NCI-H2196 (cell line): ENCODE measurements around the gene TRAK2.
"Not testable (repeated sequence)": the region's sequence is repeated elsewhere in the genome, so short reads cannot be mapped to it uniquely, and the experiment has no call there.

Experiments used
- DNase-seq: peaks from one replicate; lab custom pipeline; 2025; ENCODE audit not compliant: unreplicated experiment; lab: John Stamatoyannopoulos, UW

Gene TRAK2

GRCh38 chr2:201451292-201452057 lies at the start of gene TRAK2, which contains the start of gene STRADB:
Gene TRAK2 (minus strand): TSS chr2:201451458. CDS start chr2:201420507, 30,951 bp downstream.
Gene STRADB (plus strand): TSS chr2:201451740. CDS start chr2:201454841, 3,101 bp downstream.
- peak; percentile 94 for DNase-seq

GRCh38 chr2:201500534-201500933 lies 49.3 kb upstream of the TRAK2 start:
- no peak for DNase-seq

GRCh38 chr2:201496785-201497184 lies 45.5 kb upstream of the TRAK2 start:
- DNase-seq = no peak

- DNase-seq = no peak
Observed at GRCh38 chr2:201490291-201490690, 39.0 kb upstream of the TRAK2 start.

- no peak for DNase-seq
Observed at GRCh38 chr2:201484805-201485204, 33.5 kb upstream of the TRAK2 start.

- DNase-seq = not testable (repeated sequence)
Observed at GRCh38 chr2:201483758-201484157, 32.5 kb upstream of the TRAK2 start.

- DNase-seq = no peak
Observed at GRCh38 chr2:201483342-201483741, 32.1 kb upstream of the TRAK2 start.

- no peak for DNase-seq
Observed at GRCh38 chr2:201482543-201482942, 31.3 kb upstream of the TRAK2 start.

- DNase-seq = no peak
Observed at GRCh38 chr2:201472411-201472810, 21.2 kb upstream of the TRAK2 start.

GRCh38 chr2:201471732-201472393 lies 20.6 kb upstream of the TRAK2 start:
- no peak for DNase-seq

- DNase-seq = no peak
Observed at GRCh38 chr2:201470821-201471731, 19.8 kb upstream of the TRAK2 start.

GRCh38 chr2:201467666-201468065 lies 16.4 kb upstream of the TRAK2 start:
- no peak for DNase-seq

- peak; percentile 21 for DNase-seq
Observed at GRCh38 chr2:201466050-201466675, 14.9 kb upstream of the TRAK2 start.

- no peak for DNase-seq
Observed at GRCh38 chr2:201465524-201465971, 14.3 kb upstream of the TRAK2 start.

GRCh38 chr2:201464547-201464946 lies 13.3 kb upstream of the TRAK2 start:
- no peak for DNase-seq

- DNase-seq = no peak
Observed at GRCh38 chr2:201460532-201460931, 9.3 kb upstream of the TRAK2 start.

GRCh38 chr2:201458381-201458780 lies 7.1 kb upstream of the TRAK2 start:
- DNase-seq = no peak

- no peak for DNase-seq
Observed at GRCh38 chr2:201452922-201453643, 1.8 kb upstream of the TRAK2 start.

GRCh38 chr2:201452058-201452921 lies 1.0 kb upstream of the TRAK2 start:
- DNase-seq = no peak
